Calu3 (cell line): ENCODE data around the gene ERN1. TPM values are rescaled to one million over a fixed set of nuclear protein-coding genes. Genes with fewer than 3 reads are reported as not detected.

Source experiments
- BruUV-seq: library from RNA; stranded (reverse); fragments of 400-500 nt; replicated peaks from 2 replicates; lab custom pipeline; 2021; lab: Mats Ljungman, UMichigan
- CTCF ChIA-PET: fragments of 300-600 bp; sonication (Branson Sonifier 250); formaldehyde crosslinking; loops from one replicate; lab custom pipeline; 2022; ENCODE audit warnings: antibody characterized with exemption; lab: Charles Lee
- DNase-seq: peaks from one replicate; pipeline ENCODE4 v3.0.0; 2022
- H3K27ac Mint-ChIP-seq: one replicate; pipeline ENCODE4 v1.8.0; 2022; ENCODE audit warnings: mixed read lengths; ENCODE audit not compliant: unreplicated experiment
- H3K27me3 Mint-ChIP-seq: one replicate; pipeline ENCODE4 v1.8.0; 2022; ENCODE audit warnings: mixed read lengths; ENCODE audit not compliant: unreplicated experiment
- H3K36me3 Mint-ChIP-seq: one replicate; pipeline ENCODE4 v1.8.0; 2022; ENCODE audit warnings: mild to moderate bottlenecking, moderate library complexity, mixed read lengths; ENCODE audit not compliant: insufficient read depth, unreplicated experiment
- H3K4me1 Mint-ChIP-seq: one replicate; pipeline ENCODE4 v1.8.0; 2022; ENCODE audit warnings: mild to moderate bottlenecking, low read depth, mixed read lengths; ENCODE audit not compliant: unreplicated experiment
- H3K4me3 Mint-ChIP-seq: one replicate; pipeline ENCODE4 v1.8.0; 2022; ENCODE audit warnings: mild to moderate bottlenecking, low read depth, moderate library complexity, mixed read lengths; ENCODE audit not compliant: unreplicated experiment
- H3K9me3 Mint-ChIP-seq: one replicate; pipeline ENCODE4 v1.8.0; 2022; ENCODE audit warnings: low read depth, mixed read lengths; ENCODE audit not compliant: unreplicated experiment
- intact Hi-C: fragments of 100-400 bp; cut with micrococcal nuclease; formaldehyde crosslinking; loops from one replicate; pipeline ENCODE4 v1.10.0; 2022; ENCODE audit not compliant: unreplicated experiment
- total RNA-seq: library from RNA; stranded (reverse); gene quantifications from 2 replicates; pipeline ENCODE4 v1.2.3, GENCODE V29; 2022
- TF ChIP-seq, protein P1 (sequence below): fragments of 200-600 bp; IDR thresholded peaks from one replicate; pipeline ENCODE4 v1.8.0; 2022; ENCODE audit warnings: antibody characterized with exemption; ENCODE audit not compliant: unreplicated experiment

Gene ERN1
- total RNA-seq, 1 experiment from 2014 or later = 16.5 TPM

DNA sequence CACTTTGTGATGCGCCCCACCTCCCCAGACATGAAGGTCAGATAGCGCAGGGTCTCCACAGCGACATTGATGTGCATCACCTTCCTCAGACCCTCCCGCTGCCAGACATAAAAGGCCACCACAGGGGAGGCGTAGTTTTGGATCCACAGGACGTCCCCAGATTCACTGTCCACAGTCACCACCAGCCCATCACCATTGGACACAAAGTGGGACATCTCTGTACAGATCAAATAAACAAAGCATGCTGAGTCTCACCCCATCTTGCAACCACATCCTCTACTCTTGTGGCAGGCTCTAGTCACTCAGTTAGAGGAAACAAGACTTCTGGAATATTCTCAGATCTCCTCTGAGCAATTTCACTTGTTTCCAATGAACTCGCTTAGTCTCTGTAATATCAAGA lies 63.2 kb downstream of the ERN1 start:
- BruUV-seq = no TSS peak
- H3K36me3 Mint-ChIP-seq = peaks cover 22% of the 10 kb centered on the region
- no peaks in the 10 kb centered on the region for H3K27me3 Mint-ChIP-seq
- H3K4me3 Mint-ChIP-seq = no peak overlapping the region
- H3K9me3 Mint-ChIP-seq = no peaks in the 10 kb centered on the region
- CTCF ChIA-PET = no interaction called here
- DNase-seq = no peak
- TF ChIP-seq, protein P1, sequence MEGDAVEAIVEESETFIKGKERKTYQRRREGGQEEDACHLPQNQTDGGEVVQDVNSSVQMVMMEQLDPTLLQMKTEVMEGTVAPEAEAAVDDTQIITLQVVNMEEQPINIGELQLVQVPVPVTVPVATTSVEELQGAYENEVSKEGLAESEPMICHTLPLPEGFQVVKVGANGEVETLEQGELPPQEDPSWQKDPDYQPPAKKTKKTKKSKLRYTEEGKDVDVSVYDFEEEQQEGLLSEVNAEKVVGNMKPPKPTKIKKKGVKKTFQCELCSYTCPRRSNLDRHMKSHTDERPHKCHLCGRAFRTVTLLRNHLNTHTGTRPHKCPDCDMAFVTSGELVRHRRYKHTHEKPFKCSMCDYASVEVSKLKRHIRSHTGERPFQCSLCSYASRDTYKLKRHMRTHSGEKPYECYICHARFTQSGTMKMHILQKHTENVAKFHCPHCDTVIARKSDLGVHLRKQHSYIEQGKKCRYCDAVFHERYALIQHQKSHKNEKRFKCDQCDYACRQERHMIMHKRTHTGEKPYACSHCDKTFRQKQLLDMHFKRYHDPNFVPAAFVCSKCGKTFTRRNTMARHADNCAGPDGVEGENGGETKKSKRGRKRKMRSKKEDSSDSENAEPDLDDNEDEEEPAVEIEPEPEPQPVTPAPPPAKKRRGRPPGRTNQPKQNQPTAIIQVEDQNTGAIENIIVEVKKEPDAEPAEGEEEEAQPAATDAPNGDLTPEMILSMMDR = no peak
- H3K27ac Mint-ChIP-seq = no peak overlapping the region
- intact Hi-C loops = no loop called here
- no peaks in the 10 kb centered on the region for H3K4me1 Mint-ChIP-seq

DNA sequence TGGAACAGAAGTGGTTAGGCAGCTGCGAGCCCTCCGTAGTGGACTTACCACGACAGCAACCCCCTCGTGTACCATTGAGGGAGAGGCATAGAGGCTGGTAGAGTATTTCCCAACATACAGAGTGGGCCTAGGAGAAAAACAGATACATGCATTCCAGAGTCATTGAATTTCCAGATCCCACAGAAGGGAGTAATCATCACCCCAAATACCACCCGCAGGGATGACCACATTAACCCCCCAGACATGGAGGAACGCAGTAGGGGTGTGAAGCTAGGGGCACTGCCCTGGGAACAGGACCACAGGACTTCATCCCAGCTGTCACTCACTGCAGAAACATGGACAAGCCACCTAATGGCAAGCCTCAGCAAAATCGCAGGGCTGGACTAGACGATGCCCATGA lies 64.8 kb downstream of the ERN1 start:
- H3K4me3 Mint-ChIP-seq = no peak overlapping the region
- no TSS peak for BruUV-seq
- CTCF ChIA-PET = no interaction called here
- intact Hi-C loops = no loop called here
- H3K9me3 Mint-ChIP-seq = no peaks in the 10 kb centered on the region
- no peak for DNase-seq
- TF ChIP-seq, protein P1 = no peak
- peaks cover 13% of the 10 kb centered on the region for H3K36me3 Mint-ChIP-seq
- H3K27ac Mint-ChIP-seq = no peak overlapping the region
- H3K4me1 Mint-ChIP-seq = no peaks in the 10 kb centered on the region
- no peaks in the 10 kb centered on the region for H3K27me3 Mint-ChIP-seq

DNA sequence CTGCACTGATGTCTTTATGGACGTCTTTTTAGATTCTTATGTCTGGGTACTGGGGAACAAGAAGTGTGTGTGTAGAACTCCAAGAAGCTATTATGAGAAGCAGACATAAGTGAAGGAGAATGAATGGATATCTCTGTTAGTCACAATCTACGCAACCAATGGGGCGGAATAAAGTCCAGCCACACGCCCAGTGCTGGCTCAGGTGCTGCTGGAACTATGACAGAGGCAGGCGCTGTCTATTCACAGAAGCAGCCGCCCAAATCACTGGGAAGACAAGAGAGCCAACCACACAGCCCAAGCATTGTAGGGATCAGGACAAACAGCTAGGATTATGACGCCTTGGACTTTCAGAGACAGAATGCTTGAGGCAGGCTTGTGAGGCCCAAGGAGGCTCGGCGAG lies 65.6 kb downstream of the ERN1 start:
- H3K4me1 Mint-ChIP-seq = no peaks in the 10 kb centered on the region
- H3K36me3 Mint-ChIP-seq = peaks cover 15% of the 10 kb centered on the region
- intact Hi-C loops = no loop called here
- no TSS peak for BruUV-seq
- TF ChIP-seq, protein P1 = no peak
- no peak for DNase-seq
- CTCF ChIA-PET = interaction anchor here (1.3 to 1.4 kb wide), 3 partner anchors 10 to 69 kb away, joined by 3 to 30 read pairs (median 4); no protein-coding TSS in a partner anchor
- H3K27me3 Mint-ChIP-seq = no peaks in the 10 kb centered on the region
- no peak overlapping the region for H3K4me3 Mint-ChIP-seq
- no peak overlapping the region for H3K27ac Mint-ChIP-seq
- H3K9me3 Mint-ChIP-seq = no peaks in the 10 kb centered on the region

DNA sequence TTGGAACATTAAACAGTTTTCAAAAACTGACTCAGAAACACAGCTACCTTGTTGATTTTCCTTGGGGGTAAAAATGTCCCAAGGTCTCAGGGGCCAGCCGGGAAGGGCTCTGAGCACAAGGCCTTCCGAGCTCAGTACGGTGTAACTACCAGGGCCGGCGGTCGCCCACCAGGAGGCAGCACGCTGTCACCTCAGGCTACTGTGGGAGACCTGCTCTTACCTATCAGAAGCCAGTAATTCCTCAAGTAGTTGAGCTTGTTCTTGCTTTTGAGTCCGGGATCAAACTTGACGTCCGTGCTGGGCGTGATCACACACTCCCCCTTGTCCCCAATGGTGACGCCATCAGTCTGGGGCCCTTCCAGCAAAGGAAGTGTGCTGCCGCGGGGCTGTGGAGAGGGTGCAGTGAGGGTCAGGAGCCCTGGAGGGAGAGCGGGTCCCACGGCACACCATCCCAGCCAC lies 66.1 kb downstream of the ERN1 start:
- no peak overlapping the region for H3K4me3 Mint-ChIP-seq
- CTCF ChIA-PET = interaction anchor here (1.3 to 1.4 kb wide), 3 partner anchors 10 to 70 kb away, joined by 3 to 30 read pairs (median 4); no protein-coding TSS in a partner anchor
- H3K36me3 Mint-ChIP-seq = peaks cover 17% of the 10 kb centered on the region
- no peaks in the 10 kb centered on the region for H3K9me3 Mint-ChIP-seq
- BruUV-seq = no TSS peak
- intact Hi-C loops = no loop called here
- TF ChIP-seq, protein P1 = no peak
- H3K4me1 Mint-ChIP-seq = no peaks in the 10 kb centered on the region
- DNase-seq = peak; percentile 49
- no peaks in the 10 kb centered on the region for H3K27me3 Mint-ChIP-seq
- no peak overlapping the region for H3K27ac Mint-ChIP-seq
